Right lobe of liver (tissue), 6 donors: ENCODE measurements around the gene SPACA4. TPM values are rescaled to one million over a fixed set of nuclear protein-coding genes. Genes with fewer than 3 reads are reported as not detected.

Experiments
- ATAC-seq, 4 donors: fragments of 200-7000 bp; cut with Tn5 transposase; one replicate each; pipeline ENCODE4 v1.9.1; 2020; ENCODE audit warnings: mild to moderate bottlenecking in 4 of 4, moderate library complexity in 4 of 4
- DNase-seq, 3 donors: peaks; one replicate each; pipeline ENCODE4 v3.0.0-alpha.2; 2020
- H3K27ac ChIP-seq, 3 donors: fragments of 200-600 bp; one replicate each; pipeline ENCODE4 v1.8.0; 2022
- H3K27me3 ChIP-seq, 2 donors: fragments of 200-600 bp; one replicate each; pipeline ENCODE4 v1.8.0; 2022
- H3K36me3 ChIP-seq, 4 donors: fragments of 200-600 bp; sonication (generic) in 1 of 4; one replicate each; pipeline versions ENCODE4 v1.5.1 to v1.8.0; 2017 to 2022; ENCODE audit warnings: control low read depth in 1 of 4
- H3K4me1 ChIP-seq, 4 donors: fragments of 200-600 bp; sonication (generic) in 1 of 4; one replicate each; pipeline versions ENCODE4 v1.5.1 to v1.8.0; 2017 to 2022; ENCODE audit warnings: control low read depth in 1 of 4
- H3K4me3 ChIP-seq, 3 donors: fragments of 200-600 bp; one replicate each; pipeline ENCODE4 v1.8.0; 2022
- H3K9me3 ChIP-seq, 4 donors: fragments of 200-600 bp; sonication (generic) in 1 of 4; one replicate each; pipeline versions ENCODE4 v1.5.1 to v1.8.0; 2017 to 2022; ENCODE audit warnings: control low read depth in 1 of 4
- POLR2A ChIP-seq: fragments of 450-650 bp; IDR thresholded peaks from one replicate; pipeline ENCODE4 v1.6.1; 2017; ENCODE audit warnings: antibody characterized with exemption, mild to moderate bottlenecking
- WGBS: methylation state at CpG from one replicate; pipeline ENCODE4 v1.1.6; 2018; ENCODE audit warnings: low coverage, low lambda C conversion rate; ENCODE audit not compliant: insufficient coverage; ENCODE audit errors: missing lambda C conversion rate; 5-methylcytosine and 5-hydroxymethylcytosine counted together
- intact Hi-C, 2 donors: fragments of 100-400 bp; cut with DNase I; formaldehyde crosslinking; loops; one replicate each; pipeline versions ENCODE4 v1.11.2 to v1.14.1; 2022
- total RNA-seq, 6 experiments: library from RNA; depleted of rRNA in 2 of 6; stranded (reverse); fragments of >200 nt in 2 of 6; fragmentation: NEBNext Ultra II Directional in 3 of 6; extraction: Animal tissue kit (Norgen Biotek cat#: 25700) in 3 of 6; gene quantifications; one replicate each; pipeline versions ENCODE4 v1.1.0 to v1.2.4, GENCODE V29; 2016 to 2023
- TF ChIP-seq, protein P1 (sequence below), 4 donors: fragments of 200-600 bp in 3 of 4; fragments of 450-650 bp in 1 of 4; IDR thresholded peaks; one replicate each; pipeline versions ENCODE4 v1.5.1 to v1.8.0; 2016 to 2022; ENCODE audit warnings: antibody characterized with exemption in 4 of 4, mild to moderate bottlenecking in 2 of 4
- donor health status: DM: no; HTN: yes; CAD: no.
- donor health status: DM: no; HTN: no; CAD: no.
- donor health status: DM: no; HTN: no; CAD: no.
- donor health status: DM: no; HTN: yes; CAD: no.
- donor health status: DM: no; HTN: yes; CAD: no.

The SPACA4 gene
- total RNA-seq, 6 experiments from 2014 or later, result not detected

DNA sequence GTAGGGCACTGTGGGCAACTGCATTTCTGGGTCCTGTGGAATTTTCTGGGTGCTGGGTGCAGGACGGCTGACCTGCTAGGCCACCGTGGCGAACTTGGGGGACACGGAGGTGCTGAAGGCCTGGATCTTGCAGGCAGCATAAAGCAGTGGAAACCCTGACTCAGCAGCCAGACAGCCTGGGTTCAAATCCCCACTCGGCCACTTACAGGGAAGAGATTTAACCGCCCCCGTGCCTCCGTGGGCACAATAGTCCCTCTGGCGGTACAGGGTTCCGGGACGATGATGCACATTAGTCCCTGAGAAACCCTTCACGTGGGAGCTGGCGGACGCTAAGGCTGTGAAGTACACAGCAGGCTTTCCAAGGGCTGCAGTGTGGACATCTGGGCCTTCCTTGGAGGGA lies 5.3 kb downstream of the SPACA4 start:
- intact Hi-C loops, result no loop called here
- Histone ChIP-seq H3K9me3 (no peaks in the 10 kb centered on the region), H3K27me3 (no peaks in the 10 kb centered on the region), H3K36me3 (peaks cover 0 to 20% (median 14%) of the 10 kb centered on the region in 4 donors), H3K4me3 (no peak overlapping the region), H3K27ac (no peak overlapping the region), H3K4me1 (peaks cover 0 to 6% (median under 1%) of the 10 kb centered on the region in 4 donors)
- TF ChIP-seq POLR2A, result no peak
- TF ChIP-seq, protein P1, sequence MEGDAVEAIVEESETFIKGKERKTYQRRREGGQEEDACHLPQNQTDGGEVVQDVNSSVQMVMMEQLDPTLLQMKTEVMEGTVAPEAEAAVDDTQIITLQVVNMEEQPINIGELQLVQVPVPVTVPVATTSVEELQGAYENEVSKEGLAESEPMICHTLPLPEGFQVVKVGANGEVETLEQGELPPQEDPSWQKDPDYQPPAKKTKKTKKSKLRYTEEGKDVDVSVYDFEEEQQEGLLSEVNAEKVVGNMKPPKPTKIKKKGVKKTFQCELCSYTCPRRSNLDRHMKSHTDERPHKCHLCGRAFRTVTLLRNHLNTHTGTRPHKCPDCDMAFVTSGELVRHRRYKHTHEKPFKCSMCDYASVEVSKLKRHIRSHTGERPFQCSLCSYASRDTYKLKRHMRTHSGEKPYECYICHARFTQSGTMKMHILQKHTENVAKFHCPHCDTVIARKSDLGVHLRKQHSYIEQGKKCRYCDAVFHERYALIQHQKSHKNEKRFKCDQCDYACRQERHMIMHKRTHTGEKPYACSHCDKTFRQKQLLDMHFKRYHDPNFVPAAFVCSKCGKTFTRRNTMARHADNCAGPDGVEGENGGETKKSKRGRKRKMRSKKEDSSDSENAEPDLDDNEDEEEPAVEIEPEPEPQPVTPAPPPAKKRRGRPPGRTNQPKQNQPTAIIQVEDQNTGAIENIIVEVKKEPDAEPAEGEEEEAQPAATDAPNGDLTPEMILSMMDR (IDR thresholded peaks at IDR 0.05), result no peak
- 100% methylated on average over 2 of the region's 14 CpGs for WGBS
- ATAC-seq (no peak), DNase-seq (no peak)

DNA sequence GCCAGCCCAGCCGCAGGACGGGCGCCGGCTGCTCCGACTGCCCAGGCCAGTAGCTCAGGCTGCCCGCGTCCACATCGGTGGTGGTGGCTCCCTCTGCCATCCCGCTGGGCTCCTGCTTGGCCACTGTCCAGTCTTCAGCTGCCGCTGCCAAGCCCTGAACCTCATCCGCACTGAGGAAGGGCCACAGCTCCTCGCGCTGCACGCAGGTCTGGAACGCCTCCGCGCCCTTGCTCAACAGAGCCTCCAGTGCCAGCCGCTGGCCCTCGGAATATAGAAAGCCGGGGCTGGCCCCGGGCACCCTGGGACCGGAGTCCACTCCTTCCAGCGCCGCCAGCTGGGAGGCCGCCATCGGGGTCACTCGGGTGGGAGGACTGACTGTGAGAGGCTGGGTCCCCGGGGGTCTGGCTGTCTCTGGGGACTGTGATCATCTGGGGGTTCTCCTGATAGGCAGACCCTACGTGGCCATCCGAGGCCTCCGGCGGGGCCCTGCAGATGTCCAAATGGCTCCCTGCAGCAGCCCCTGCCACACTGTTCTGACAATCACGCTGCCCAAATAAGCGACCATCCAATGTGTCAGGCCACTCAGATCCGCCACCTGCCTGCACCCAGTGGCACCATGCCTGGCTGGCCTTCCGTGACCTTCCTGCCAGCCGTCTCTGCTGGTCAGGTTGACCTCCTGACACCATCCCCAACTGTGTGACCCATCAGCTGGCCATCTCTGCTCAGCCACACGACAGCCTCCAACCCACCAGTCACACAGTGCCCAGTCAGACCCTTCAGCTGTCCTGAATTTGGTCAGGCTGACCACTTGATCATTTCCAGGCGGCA lies 6.7 kb downstream of the SPACA4 start:
- no peak for TF ChIP-seq POLR2A
- TF ChIP-seq, protein P1 (IDR thresholded peaks at IDR 0.05), result no peak
- peak; percentile 53 to 82 (median 64) for ATAC-seq
- H3K4me3 ChIP-seq, result no peak overlapping the region
- intact Hi-C loops, result no loop called here
- peaks cover 0 to 28% (median 16%) of the 10 kb centered on the region in 4 donors for H3K36me3 ChIP-seq
- peak in 1 of 3 donors; percentile 68 for DNase-seq
- H3K27me3 ChIP-seq, result no peaks in the 10 kb centered on the region
- H3K27ac ChIP-seq, result no peak overlapping the region
- no peaks in the 10 kb centered on the region for H3K9me3 ChIP-seq
- 57% methylated on average over 5 of the region's 39 CpGs for WGBS
- peaks cover 0 to 20% (median 7%) of the 10 kb centered on the region in 4 donors for H3K4me1 ChIP-seq

- DNase-seq, result no peak
Observed at GRCh38 chr19:48613852-48614435, 7.4 kb downstream of the SPACA4 start.

DNA sequence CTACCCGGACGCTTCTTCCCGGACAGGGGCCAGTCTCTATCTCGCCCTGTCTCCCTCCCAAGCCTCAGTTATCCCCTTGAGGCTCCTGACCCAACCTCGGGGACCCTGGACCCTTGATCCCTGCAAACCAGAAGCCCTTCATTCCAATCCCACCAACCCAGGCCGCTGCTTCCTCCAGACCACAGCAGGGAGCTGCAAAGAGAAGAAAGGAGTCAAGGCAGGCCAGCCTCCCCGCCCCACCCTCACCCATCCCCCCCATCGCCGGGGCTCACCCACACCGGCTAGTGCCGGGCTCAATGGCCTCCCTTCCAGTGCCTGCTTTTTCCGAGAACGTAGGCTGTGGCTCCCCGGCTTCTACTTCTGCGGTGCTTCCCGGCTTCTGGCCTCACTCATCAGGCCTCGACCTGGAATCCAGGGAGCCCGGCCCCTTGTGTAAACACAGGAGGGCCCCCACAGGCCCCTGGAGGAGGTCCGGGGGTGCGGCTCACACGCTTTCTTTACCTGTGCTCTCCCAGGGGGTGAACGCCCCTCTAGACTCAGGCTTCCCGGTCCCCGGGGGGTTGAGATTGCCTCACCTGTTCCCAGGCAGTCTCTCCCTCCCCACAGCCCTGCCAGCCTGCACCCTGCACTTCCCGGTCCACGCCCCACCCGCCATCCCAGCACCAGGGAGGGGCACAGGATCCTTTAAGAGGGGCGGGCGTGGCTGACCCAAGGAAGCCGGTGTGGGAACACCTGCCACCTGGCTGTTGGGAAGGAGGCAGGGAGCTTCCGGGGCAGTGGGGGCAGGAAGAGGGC lies 8.1 kb downstream of the SPACA4 start, which contains the start of gene FAM83E:
TSS of gene FAM83E (minus strand) at position 641 of the 795 bp plus-strand sequence. CDS start 1,704 bp downstream, outside the sequence.
- no peak within 1 kb of the TSS for H3K27ac ChIP-seq
- TF ChIP-seq POLR2A, result no peak
- TF ChIP-seq, protein P1 (IDR thresholded peaks at IDR 0.05), result no peak
- DNase-seq (no peak), ATAC-seq (no peak)
- H3K27me3 ChIP-seq, result no peaks in the 10 kb centered on the region
- H3K36me3 ChIP-seq, result peaks cover 0 to 28% (median 16%) of the 10 kb centered on the region in 4 donors
- 73% methylated on average over 18 of the region's 31 CpGs for WGBS
- intact Hi-C loops, result no loop called here
- peaks cover 0 to 21% (median 8%) of the 10 kb centered on the region in 4 donors for H3K4me1 ChIP-seq
- H3K9me3 ChIP-seq, result no peaks in the 10 kb centered on the region
- no peak within 1 kb of the TSS for H3K4me3 ChIP-seq

More at GRCh38 chr19:48613852-48614435, 7.4 kb downstream of the SPACA4 start:
- Histone ChIP-seq H3K4me3 (no peak overlapping the region), H3K27me3 (no peaks in the 10 kb centered on the region), H3K4me1 (peaks cover 0 to 21% (median 8%) of the 10 kb centered on the region in 4 donors), H3K9me3 (no peaks in the 10 kb centered on the region), H3K36me3 (peaks cover 0 to 28% (median 16%) of the 10 kb centered on the region in 4 donors), H3K27ac (no peak overlapping the region)
- ATAC-seq, result no peak
- intact Hi-C loops, result no loop called here
- TF ChIP-seq, protein P1 (IDR thresholded peaks at IDR 0.05), result no peak
- no peak for TF ChIP-seq POLR2A
- 67% methylated on average over 9 of the region's 13 CpGs for WGBS
